Activated CD4-positive, CD25-positive, alpha-beta regulatory T cell treated with anti-CD3 and anti-CD28 coated beads, Interleukin-2, amount 50 U/mL, for 16 hours (primary cell): Measurements from ENCODE around the gene PSD2.

ENCODE experiments used
- DNase-seq: peaks from one replicate; pipeline ENCODE4 v3.0.0-alpha.2; 2020; ENCODE audit warnings: low read depth, low spot score

The PSD2 gene

DNA sequence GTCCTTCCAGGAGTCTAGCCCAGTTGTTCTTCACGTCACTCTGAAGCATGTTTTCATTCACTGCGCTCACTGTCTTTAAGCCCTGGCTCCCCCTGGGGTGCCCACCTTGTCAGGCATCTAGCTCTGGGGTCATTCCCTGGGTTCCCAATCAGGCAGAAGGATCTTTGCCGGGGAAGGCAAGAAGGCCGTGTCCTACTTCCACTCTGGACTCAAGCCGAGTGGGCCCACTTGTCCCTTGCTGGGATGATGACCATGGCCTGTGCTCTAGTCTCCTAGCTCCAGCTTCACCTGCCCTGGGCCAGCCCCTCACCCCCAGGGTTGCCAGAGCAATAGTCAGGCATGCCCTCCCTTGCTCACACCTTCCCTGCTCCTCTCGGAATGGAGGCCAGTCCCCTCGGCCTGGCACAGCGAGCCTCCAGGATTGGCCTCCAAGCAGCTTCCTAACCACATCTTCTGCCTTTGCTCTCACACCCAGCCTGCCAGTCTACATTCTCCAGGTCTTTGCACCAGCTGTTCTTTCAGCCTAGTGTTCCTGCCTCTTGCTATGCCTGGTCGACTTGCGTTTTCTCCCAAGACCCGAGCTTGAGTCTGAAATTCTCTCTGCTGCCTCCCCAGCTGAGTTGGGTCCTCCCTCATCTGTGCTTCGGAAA is 32.2 kb upstream of the PSD2 start:
- no peak for DNase-seq

DNA sequence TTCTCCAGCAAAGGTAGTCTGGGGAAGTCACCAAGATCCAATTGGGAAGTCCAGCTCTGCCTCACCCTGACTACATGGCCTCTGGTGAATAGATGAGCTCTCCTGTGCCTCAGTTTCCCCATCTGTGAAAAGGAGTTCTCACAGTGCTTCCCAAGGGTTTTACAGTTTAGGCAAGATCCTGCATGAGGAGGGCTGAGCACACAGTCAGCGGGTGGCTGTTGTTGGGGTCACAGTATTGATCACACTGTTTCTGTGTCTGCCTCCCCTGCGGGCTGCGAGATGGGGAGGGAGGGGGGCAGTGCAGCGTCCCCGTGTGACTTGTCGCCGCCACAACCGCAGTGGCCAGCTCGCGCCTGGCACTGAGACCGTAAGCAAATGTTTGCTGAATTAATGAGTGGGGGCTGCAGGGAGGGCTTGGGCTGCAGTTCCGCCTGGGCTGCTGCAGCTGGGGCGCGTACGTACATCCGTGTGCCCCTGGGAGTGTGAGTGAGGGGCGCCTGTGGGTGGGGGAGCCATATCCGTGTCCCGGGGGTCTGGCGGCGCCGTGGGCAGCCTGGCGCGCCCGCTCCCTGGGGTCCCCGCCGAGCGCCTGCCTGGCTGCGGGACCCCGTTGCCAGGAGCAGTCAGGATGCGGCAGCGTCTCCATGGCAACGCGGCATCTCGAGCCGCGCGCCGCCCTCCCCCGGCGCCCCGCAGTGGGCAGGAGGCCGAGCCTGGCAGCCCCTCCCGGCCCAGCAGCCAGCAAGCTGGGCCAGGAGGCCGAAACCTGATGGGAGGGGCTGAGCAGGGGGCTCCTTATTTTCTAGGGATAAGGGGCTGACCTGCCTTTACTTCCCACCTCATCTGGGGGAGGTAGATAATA is 31.4 kb upstream of the PSD2 start:
- DNase-seq: no peak

- DNase-seq: no peak
These were observed 30.7 kb upstream of the PSD2 start for GRCh38 chr5:139764886-139765408.

DNA sequence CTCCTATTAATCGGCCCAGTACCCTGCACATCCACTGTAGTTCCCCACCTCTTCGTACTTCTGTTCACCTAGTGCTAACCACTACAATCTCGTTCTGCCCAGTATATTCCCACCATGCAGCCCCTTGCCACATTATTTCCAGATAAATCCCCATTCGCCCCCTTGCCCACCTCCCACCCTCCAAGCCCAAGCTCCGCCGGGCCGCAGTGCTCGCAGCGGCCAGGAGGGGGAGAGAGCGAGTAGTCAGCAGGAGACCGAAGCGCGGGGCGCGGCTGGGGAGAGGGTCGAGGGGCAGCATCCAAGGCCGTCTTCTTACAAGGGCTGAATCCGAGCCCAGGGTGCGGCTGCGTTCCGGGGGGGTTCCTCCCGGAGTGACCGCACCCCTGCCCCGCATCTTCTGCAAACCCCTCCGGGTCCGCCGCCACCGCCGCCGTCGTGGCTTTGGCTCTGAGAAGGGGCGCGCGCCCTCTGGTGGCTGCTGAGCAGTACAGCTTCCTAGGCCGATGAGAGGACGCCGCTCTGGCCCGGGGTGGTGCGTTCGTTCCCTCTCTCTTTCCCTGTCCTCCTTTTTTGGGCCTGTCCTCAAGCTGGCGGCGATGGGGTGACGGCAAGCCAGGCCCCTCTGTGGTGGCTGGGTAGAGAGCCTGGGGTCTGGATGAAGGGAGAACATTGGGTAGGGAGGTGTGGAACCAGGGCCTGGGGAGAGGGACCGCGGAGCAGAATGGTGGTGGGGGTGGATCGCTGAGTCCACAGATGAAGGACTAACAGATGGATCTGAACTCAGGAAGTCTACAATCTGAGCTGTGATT is 30.0 kb upstream of the PSD2 start:
- DNase-seq: peak; percentile 60

- DNase-seq: no peak
These were observed 27.6 kb upstream of the PSD2 start for GRCh38 chr5:139767960-139768359.

GRCh38 chr5:139768807-139769465 is 26.7 kb upstream of the PSD2 start:
- no peak for DNase-seq

DNA sequence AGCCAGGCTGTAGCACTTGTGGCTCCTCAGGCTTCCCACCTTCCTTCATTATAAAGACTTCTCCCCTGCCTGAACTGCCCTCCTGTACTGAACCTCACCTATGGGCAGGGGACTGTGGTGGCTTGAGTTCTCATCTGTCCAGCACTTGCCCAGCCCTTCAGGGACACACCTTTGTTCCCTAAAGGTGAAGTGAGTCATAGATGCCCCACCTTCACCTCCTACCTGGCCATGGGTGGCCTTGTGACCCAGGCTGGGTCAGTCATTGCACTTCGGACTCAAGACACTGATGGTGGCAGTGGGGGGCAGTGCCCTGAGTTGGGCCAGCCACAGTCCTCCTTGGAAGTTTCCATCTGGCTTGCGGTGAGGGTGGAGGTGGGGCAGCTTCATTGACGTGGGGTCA is 26.1 kb upstream of the PSD2 start:
- DNase-seq: no peak

- DNase-seq: no peak
These were observed 24.9 kb upstream of the PSD2 start for GRCh38 chr5:139770722-139771121.

- DNase-seq: no peak
These were observed 23.4 kb upstream of the PSD2 start for GRCh38 chr5:139772089-139772791.

- DNase-seq: no peak
These were observed 22.5 kb upstream of the PSD2 start for GRCh38 chr5:139772927-139773690.

GRCh38 chr5:139774980-139775661 is 20.5 kb upstream of the PSD2 start:
- DNase-seq: peak; percentile 53

DNA sequence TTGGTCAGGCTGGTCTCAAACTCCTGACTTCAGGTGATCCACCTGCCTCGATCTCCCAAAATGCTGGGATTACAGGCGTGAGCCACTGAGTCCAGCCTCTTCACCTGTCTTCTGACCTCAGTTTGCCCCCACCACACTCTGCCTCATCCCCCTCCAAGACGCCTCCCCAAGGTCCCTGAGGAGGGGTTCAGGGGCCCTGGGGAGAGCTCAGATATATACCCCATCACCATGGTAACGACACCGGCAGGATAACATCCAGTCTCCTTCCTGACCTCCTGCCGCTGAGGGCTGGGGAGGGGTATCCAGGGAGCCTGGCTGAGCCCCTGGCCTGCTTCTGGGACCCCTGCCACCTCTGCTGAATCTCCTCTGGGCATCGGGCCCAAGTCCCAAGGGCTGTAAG is 19.7 kb upstream of the PSD2 start:
- DNase-seq: no peak

GRCh38 chr5:139776861-139777260 is 18.7 kb upstream of the PSD2 start:
- DNase-seq: no peak

- DNase-seq: no peak
These were observed 12.1 kb upstream of the PSD2 start for GRCh38 chr5:139783436-139783965.

- no peak for DNase-seq
These were observed 11.1 kb upstream of the PSD2 start for GRCh38 chr5:139784488-139784887.

DNA sequence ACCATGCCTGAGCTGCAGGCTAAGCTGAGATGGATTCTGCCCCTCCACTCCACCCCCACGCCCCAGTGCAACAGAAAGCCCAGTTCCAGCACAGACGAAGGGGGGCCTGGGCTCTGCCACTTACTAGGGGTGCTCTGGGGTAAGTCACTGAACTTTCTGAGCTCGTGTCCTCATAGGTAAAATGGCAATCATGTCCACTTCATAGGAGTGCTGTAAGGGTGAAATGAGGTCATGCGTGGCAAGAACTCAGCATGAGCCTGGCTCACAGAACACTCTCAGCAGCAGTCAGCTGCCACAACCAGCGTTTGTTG is 8.4 kb upstream of the PSD2 start:
- no peak for DNase-seq

DNA sequence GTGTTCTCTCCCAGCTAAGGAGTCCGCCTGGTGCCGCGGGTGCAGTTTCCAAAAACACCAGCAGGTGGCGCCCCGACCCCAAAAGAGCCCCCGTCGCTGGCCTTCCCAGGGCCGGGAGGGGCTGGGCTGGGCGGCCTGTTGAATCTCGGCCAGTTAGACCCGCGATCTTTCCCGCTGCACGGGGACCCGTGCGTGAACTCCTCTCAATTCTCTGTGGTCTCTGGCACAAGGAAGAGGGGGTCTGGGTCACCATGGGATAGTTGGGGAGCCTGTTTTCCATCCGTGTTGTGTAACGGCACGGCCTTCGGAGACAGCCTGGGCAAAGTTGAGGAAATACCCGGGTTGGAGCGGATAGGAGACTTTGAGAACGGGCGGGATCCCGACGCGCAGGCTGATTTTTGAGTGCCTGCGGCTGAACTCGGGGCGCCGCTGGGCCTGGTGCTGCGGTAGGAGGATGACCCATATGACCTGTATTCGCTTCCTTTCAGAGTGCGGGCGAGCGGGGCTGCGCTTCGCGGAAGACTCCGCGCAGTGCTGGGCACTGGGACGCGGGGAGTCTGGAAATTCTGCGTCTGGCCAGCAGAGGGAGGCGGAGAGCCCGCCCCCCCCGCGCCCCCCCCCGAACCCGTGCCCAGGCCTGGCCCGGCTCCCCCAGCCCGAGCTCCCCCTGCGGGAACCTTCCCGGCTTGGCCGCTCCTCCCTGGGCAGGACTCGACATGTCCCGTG is 7.9 kb upstream of the PSD2 start:
- DNase-seq: peak; percentile 62

DNA sequence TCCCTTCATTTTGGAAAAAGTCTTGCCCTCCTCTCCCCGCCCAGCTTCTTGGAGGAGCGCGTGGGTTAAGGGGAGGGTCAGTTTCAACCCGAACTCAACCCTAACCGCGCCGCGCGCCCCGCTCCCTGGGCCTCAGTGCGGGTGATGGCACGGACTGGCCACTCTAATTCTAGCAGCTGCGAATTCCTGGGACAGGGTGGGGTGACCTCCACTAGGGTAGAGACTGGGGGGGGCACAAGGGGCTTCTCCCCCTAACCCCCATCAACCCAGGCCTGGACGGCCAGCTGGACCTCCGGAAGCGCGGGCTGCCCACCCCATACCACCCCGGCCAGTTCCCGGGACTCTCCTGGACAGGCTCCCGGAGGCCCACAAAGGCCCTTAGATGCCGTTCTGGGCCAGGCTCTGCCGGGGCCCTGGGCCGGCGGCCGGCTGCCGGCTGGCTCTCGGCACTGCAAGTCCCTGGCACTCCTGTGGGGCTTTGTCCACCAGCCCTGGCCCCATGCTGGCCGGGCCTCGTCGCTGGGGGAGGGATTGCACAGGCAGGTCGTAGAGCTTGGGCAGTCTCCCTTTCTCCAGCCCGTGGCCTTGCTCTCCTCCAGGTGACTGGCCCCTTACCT is 7.2 kb upstream of the PSD2 start:
- DNase-seq: no peak
